Endothelial cell of umbilical vein (primary cell): ENCODE results near the gene MRM2.

Experiments
- CTCF ChIP-seq, 2 donors: IDR thresholded peaks; 1 replicate in 1 of 2; 2 replicates in 1 of 2; pipeline ENCODE4 v1.5.1; 2011; ENCODE audit warnings: low read length in 2 of 2, mild to moderate bottlenecking in 2 of 2, moderate library complexity in 2 of 2, control low read depth in 1 of 2, inconsistent platforms in 1 of 2, low read depth in 1 of 2; ENCODE audit not compliant: insufficient read depth in 1 of 2; ENCODE audit errors: extremely low read depth in 1 of 2
- EZH2 ChIP-seq: IDR thresholded peaks from 2 replicates; pipeline ENCODE4 v1.6.1; 2012; ENCODE audit warnings: borderline replicate concordance, low read depth, mild to moderate bottlenecking, moderate library complexity, low read length, inconsistent platforms; ENCODE audit not compliant: severe bottlenecking
- POLR2A ChIP-seq: IDR thresholded peaks from 2 replicates; pipeline ENCODE4 v1.6.1; 2012; ENCODE audit warnings: low read depth, mild to moderate bottlenecking, control low read depth, low read length

- TF ChIP-seq CTCF (IDR thresholded peaks at IDR 0.05; ENCODE audit: extremely low read depth in 1 of 2, insufficient read depth in 1 of 2, low read depth in 1 of 2, low read length in 2 of 2) (no peak), EZH2 (no peak), POLR2A (no peak)
Observed at GRCh38 chr7:2201686-2202360, 40.2 kb downstream of the MRM2 start.
